ENCODE data around the gene ZCCHC14.

DNA sequence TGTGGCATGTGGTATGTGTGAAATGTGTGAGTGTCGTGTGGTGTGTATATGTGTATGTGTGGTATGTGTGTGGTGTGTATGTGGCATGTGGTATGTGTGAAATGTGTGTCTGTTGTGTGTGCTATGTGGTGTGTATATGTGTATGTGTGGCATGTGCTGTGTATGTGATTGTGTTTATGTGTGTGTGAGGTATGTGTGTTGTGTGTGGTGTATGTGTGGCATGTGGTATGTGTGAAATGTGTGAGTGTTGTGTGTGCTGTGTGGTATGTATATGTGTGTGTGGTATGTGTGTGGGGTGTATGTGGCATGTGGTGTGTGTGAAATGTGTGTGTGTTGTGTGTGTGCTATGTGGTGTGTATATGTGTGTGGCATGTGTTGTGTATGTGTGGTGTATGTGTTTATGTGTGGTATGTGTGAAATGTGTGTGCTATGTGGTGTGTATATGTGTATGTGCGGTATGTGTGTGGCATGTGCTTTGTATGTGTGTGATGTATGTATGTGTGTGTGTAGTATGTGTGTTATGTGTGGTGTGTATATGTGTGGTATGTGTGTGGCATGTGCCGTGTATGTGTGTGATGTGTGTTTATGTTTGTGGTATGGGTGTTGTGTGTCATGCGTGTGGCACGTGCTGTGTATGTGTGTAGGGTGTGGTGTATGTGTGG is 9.6 kb upstream of the ZCCHC14 start:
- TF ChIP-seq, protein P1, sequence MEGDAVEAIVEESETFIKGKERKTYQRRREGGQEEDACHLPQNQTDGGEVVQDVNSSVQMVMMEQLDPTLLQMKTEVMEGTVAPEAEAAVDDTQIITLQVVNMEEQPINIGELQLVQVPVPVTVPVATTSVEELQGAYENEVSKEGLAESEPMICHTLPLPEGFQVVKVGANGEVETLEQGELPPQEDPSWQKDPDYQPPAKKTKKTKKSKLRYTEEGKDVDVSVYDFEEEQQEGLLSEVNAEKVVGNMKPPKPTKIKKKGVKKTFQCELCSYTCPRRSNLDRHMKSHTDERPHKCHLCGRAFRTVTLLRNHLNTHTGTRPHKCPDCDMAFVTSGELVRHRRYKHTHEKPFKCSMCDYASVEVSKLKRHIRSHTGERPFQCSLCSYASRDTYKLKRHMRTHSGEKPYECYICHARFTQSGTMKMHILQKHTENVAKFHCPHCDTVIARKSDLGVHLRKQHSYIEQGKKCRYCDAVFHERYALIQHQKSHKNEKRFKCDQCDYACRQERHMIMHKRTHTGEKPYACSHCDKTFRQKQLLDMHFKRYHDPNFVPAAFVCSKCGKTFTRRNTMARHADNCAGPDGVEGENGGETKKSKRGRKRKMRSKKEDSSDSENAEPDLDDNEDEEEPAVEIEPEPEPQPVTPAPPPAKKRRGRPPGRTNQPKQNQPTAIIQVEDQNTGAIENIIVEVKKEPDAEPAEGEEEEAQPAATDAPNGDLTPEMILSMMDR (conservative IDR thresholded peaks at IDR 0.05; ENCODE audit: low read depth, low read length): no peak
- no peak for TF ChIP-seq EZH2 (IDR thresholded peaks at IDR 0.05; ENCODE audit: borderline replicate concordance, low read depth, low read length, poor library complexity, severe bottlenecking)
